K562 (cell line): ENCODE results near the gene RECQL5.

Source experiments
- CC2D1A ChIP-seq: fragments of 450-650 bp; IDR thresholded peaks from 2 replicates; pipeline ENCODE4 v1.6.1; 2017; ENCODE audit warnings: mild to moderate bottlenecking
- CTCF ChIP-seq, 3 experiments: IDR thresholded peaks in 2 of 3; conservative IDR thresholded peaks in 1 of 3; 2 replicates each; pipeline ENCODE4 v1.5.1; 2011 to 2012; ENCODE audit warnings: low read length in 3 of 3, mild to moderate bottlenecking in 3 of 3, control low read depth in 2 of 3, improper control_type of control experiment in 1 of 3, inconsistent platforms in 1 of 3, low read depth in 1 of 3, mixed read lengths in 1 of 3, moderate library complexity in 1 of 3; ENCODE audit not compliant: insufficient read depth in 2 of 3
- ESRRA ChIP-seq: fragments of 450-650 bp; IDR thresholded peaks from 2 replicates; pipeline ENCODE4 v1.6.1; 2014; ENCODE audit warnings: low read depth, mild to moderate bottlenecking, moderate library complexity, borderline replicate concordance
- HINFP ChIP-seq: fragments of 450-650 bp; conservative IDR thresholded peaks from 2 replicates; pipeline ENCODE4 v1.6.1; 2016; ENCODE audit warnings: missing genetic modification characterization, low read depth, mild to moderate bottlenecking, control low read depth, missing compliant biosample characterization
- MAFK ChIP-seq: IDR thresholded peaks from 2 replicates; pipeline ENCODE4 v1.6.1; 2011; ENCODE audit warnings: low read length, improper control_type of control experiment
- POLR2A ChIP-seq: fragments of 450-650 bp; conservative IDR thresholded peaks from 2 replicates; pipeline ENCODE4 v1.6.1; 2016
- RBBP5 ChIP-seq: fragments of 200-600 bp; sonication (generic); IDR thresholded peaks from 2 replicates; pipeline ENCODE4 v1.6.1; 2012; ENCODE audit warnings: borderline replicate concordance, mild to moderate bottlenecking, low read length, control low read depth, inconsistent platforms; ENCODE audit not compliant: insufficient read depth, poor library complexity, severe bottlenecking
- RBM17 ChIP-seq: fragments of 200-400 bp; formaldehyde crosslinking; IDR thresholded peaks from 2 replicates; pipeline ENCODE4 v1.6.1; 2017; ENCODE audit warnings: low read depth, mild to moderate bottlenecking, low read length, borderline replicate concordance
- SP1 ChIP-seq: sonication (generic); formaldehyde crosslinking; IDR thresholded peaks from 2 replicates; pipeline ENCODE4 v1.8.1; 2022; ENCODE audit warnings: mild to moderate bottlenecking, missing genetic modification reagents
- TARDBP ChIP-seq: fragments of 450-650 bp; IDR thresholded peaks from 2 replicates; pipeline ENCODE4 v1.6.1; 2016

- TF ChIP-seq HINFP (tag), result no peak
- TF ChIP-seq RBBP5, result no peak
- no peak for TF ChIP-seq CC2D1A
- no peak for TF ChIP-seq TARDBP
- no peak for TF ChIP-seq CTCF (IDR thresholded peaks at IDR 0.05 in 2 of 3, conservative IDR thresholded peaks at IDR 0.05 in 1 of 3; ENCODE audit: insufficient read depth in 2 of 3, low read depth in 1 of 3, low read length in 3 of 3)
- TF ChIP-seq MAFK, result no peak
- no peak for TF ChIP-seq RBM17
- no peak for TF ChIP-seq SP1 (CRISPR knock-in tag)
- no peak for TF ChIP-seq ESRRA
- no peak for TF ChIP-seq POLR2A
Observed at GRCh38 chr17:75692976-75693375, 26.0 kb upstream of the RECQL5 start.
